Activated T-helper 2 cell treated with anti-CD3 and anti-CD28 coated beads, Interferon-gamma antibody, Interleukin-2, Interleukin-4, amounts not matched to agents 10 μg/mL and 5 μg/mL and 100 μg/mL, durations not matched to agents 14 hours and 24 hours and 36 hours (primary cell): ENCODE data around the gene ENG. TPM values are rescaled to one million over a fixed set of nuclear protein-coding genes. Genes with fewer than 3 reads are reported as not detected.

Source experiments
- DNase-seq: peaks from one replicate; pipeline ENCODE4 v3.0.0; 2021; ENCODE audit warnings: low spot score
- H3K27ac Mint-ChIP-seq: one replicate; pipeline ENCODE4 v1.8.0; 2021; ENCODE audit warnings: mixed read lengths
- H3K27me3 Mint-ChIP-seq: one replicate; pipeline ENCODE4 v1.8.0; 2021; ENCODE audit warnings: low read depth, mixed read lengths
- H3K36me3 Mint-ChIP-seq: one replicate; pipeline ENCODE4 v1.8.0; 2021; ENCODE audit warnings: low read depth, mixed read lengths
- H3K4me1 Mint-ChIP-seq: one replicate; pipeline ENCODE4 v1.8.0; 2021; ENCODE audit warnings: low read depth, mixed read lengths
- H3K4me3 Mint-ChIP-seq: one replicate; pipeline ENCODE4 v1.8.0; 2021; ENCODE audit warnings: low read depth, mild to moderate bottlenecking, moderate library complexity, mixed read lengths
- H3K9me3 Mint-ChIP-seq: one replicate; pipeline ENCODE4 v1.8.0; 2021; ENCODE audit warnings: mixed read lengths
- intact Hi-C: fragments of 100-400 bp; cut with micrococcal nuclease; formaldehyde crosslinking; loops from one replicate; pipeline ENCODE4 v1.15.1; 2023
- total RNA-seq: library from RNA; stranded (reverse); gene quantifications from 2 replicates; pipeline ENCODE4 v1.2.3, GENCODE V29; 2022

The ENG gene
- total RNA-seq, 1 donor from 2014 or later = 27.5 TPM

- DNase-seq = no peak
- Mint-ChIP-seq H3K27ac (no peak overlapping the region), H3K27me3 (no peaks in the 10 kb centered on the region), H3K36me3 (peaks cover 38% of the 10 kb centered on the region), H3K9me3 (no peaks in the 10 kb centered on the region), H3K4me3 (no peak overlapping the region), H3K4me1 (no peaks in the 10 kb centered on the region)
- intact Hi-C loops = no loop called here
Measured at GRCh38 chr9:127817881-127818434, 36.5 kb downstream of the ENG start.

- Mint-ChIP-seq H3K9me3 (no peaks in the 10 kb centered on the region), H3K4me3 (no peak overlapping the region), H3K27ac (no peak overlapping the region), H3K27me3 (no peaks in the 10 kb centered on the region), H3K4me1 (no peaks in the 10 kb centered on the region), H3K36me3 (peaks cover 47% of the 10 kb centered on the region)
- DNase-seq = no peak
- intact Hi-C loops = no loop called here
Measured at GRCh38 chr9:127816728-127817127, 37.7 kb downstream of the ENG start.

GRCh38 chr9:127816362-127816725, 38.1 kb downstream of the ENG start:
- intact Hi-C loops = no loop called here
- Mint-ChIP-seq H3K4me3 (no peak overlapping the region), H3K36me3 (peaks cover 48% of the 10 kb centered on the region), H3K9me3 (no peaks in the 10 kb centered on the region), H3K27ac (no peak overlapping the region), H3K4me1 (no peaks in the 10 kb centered on the region), H3K27me3 (no peaks in the 10 kb centered on the region)
- DNase-seq = no peak

- intact Hi-C loops = no loop called here
- H3K9me3 Mint-ChIP-seq = no peaks in the 10 kb centered on the region
- H3K36me3 Mint-ChIP-seq = peaks cover 47% of the 10 kb centered on the region
- no peaks in the 10 kb centered on the region for H3K27me3 Mint-ChIP-seq
- H3K27ac Mint-ChIP-seq = no peak overlapping the region
- no peak for DNase-seq
- H3K4me3 Mint-ChIP-seq = no peak overlapping the region
- H3K4me1 Mint-ChIP-seq = no peaks in the 10 kb centered on the region
Measured at GRCh38 chr9:127815512-127816361, 38.7 kb downstream of the ENG start.

GRCh38 chr9:127814619-127815511, 39.6 kb downstream of the ENG start:
- intact Hi-C loops = no loop called here

GRCh38 chr9:127813686-127814226, 40.7 kb downstream of the ENG start:
- Mint-ChIP-seq H3K27ac (no peak overlapping the region), H3K9me3 (no peaks in the 10 kb centered on the region), H3K27me3 (no peaks in the 10 kb centered on the region), H3K36me3 (peaks cover 59% of the 10 kb centered on the region), H3K4me3 (no peak overlapping the region), H3K4me1 (no peaks in the 10 kb centered on the region)
- no peak for DNase-seq
- intact Hi-C loops = no loop called here

More at GRCh38 chr9:127814619-127815511, 39.6 kb downstream of the ENG start:
- Mint-ChIP-seq H3K4me3 (no peak overlapping the region), H3K36me3 (peaks cover 53% of the 10 kb centered on the region), H3K9me3 (no peaks in the 10 kb centered on the region), H3K27me3 (no peaks in the 10 kb centered on the region), H3K4me1 (no peaks in the 10 kb centered on the region), H3K27ac (no peak overlapping the region)
- DNase-seq = no peak

- Mint-ChIP-seq H3K4me3 (no peak overlapping the region), H3K27ac (no peak overlapping the region), H3K9me3 (no peaks in the 10 kb centered on the region), H3K4me1 (no peaks in the 10 kb centered on the region), H3K36me3 (peaks cover 55% of the 10 kb centered on the region), H3K27me3 (no peaks in the 10 kb centered on the region)
- DNase-seq = no peak
- intact Hi-C loops = no loop called here
Measured at GRCh38 chr9:127812936-127813675, 41.4 kb downstream of the ENG start.

GRCh38 chr9:127812011-127812410, 42.4 kb downstream of the ENG start:
- Mint-ChIP-seq H3K27me3 (no peaks in the 10 kb centered on the region), H3K27ac (no peak overlapping the region), H3K4me3 (no peak overlapping the region), H3K4me1 (no peaks in the 10 kb centered on the region), H3K36me3 (peaks cover 55% of the 10 kb centered on the region), H3K9me3 (no peaks in the 10 kb centered on the region)
- DNase-seq = no peak
- intact Hi-C loops = no loop called here

GRCh38 chr9:127810378-127811187, 43.9 kb downstream of the ENG start:
- DNase-seq = no peak
- Mint-ChIP-seq H3K27ac (no peak overlapping the region), H3K9me3 (no peaks in the 10 kb centered on the region), H3K4me1 (peaks cover 2% of the 10 kb centered on the region), H3K36me3 (peaks cover 63% of the 10 kb centered on the region), H3K4me3 (no peak overlapping the region), H3K27me3 (no peaks in the 10 kb centered on the region)
- intact Hi-C loops = no loop called here

- no peaks in the 10 kb centered on the region for H3K27me3 Mint-ChIP-seq
- peaks cover 3% of the 10 kb centered on the region for H3K4me1 Mint-ChIP-seq
- no peak for DNase-seq
- H3K4me3 Mint-ChIP-seq = no peak overlapping the region
- H3K36me3 Mint-ChIP-seq = peaks cover 68% of the 10 kb centered on the region
- no peaks in the 10 kb centered on the region for H3K9me3 Mint-ChIP-seq
- intact Hi-C loops = no loop called here
- no peak overlapping the region for H3K27ac Mint-ChIP-seq
Measured at GRCh38 chr9:127809540-127810377, 44.7 kb downstream of the ENG start.

GRCh38 chr9:127809002-127809539, 45.4 kb downstream of the ENG start:
- no peaks in the 10 kb centered on the region for H3K27me3 Mint-ChIP-seq
- no peak overlapping the region for H3K27ac Mint-ChIP-seq
- intact Hi-C loops = no loop called here
- H3K9me3 Mint-ChIP-seq = no peaks in the 10 kb centered on the region
- DNase-seq = no peak
- H3K36me3 Mint-ChIP-seq = peaks cover 73% of the 10 kb centered on the region
- peaks cover 7% of the 10 kb centered on the region for H3K4me1 Mint-ChIP-seq
- no peak overlapping the region for H3K4me3 Mint-ChIP-seq
